HG03039 (cell line): ENCODE results near the gene CCDC157.

Experiments used
- ATAC-seq: cut with Tn5 transposase; IDR thresholded peaks from one replicate; pipeline ENCODE4 v1.9.1; 2021; ENCODE audit warnings: mild to moderate bottlenecking, moderate library complexity; ENCODE audit not compliant: unreplicated experiment

CCDC157 gene

DNA sequence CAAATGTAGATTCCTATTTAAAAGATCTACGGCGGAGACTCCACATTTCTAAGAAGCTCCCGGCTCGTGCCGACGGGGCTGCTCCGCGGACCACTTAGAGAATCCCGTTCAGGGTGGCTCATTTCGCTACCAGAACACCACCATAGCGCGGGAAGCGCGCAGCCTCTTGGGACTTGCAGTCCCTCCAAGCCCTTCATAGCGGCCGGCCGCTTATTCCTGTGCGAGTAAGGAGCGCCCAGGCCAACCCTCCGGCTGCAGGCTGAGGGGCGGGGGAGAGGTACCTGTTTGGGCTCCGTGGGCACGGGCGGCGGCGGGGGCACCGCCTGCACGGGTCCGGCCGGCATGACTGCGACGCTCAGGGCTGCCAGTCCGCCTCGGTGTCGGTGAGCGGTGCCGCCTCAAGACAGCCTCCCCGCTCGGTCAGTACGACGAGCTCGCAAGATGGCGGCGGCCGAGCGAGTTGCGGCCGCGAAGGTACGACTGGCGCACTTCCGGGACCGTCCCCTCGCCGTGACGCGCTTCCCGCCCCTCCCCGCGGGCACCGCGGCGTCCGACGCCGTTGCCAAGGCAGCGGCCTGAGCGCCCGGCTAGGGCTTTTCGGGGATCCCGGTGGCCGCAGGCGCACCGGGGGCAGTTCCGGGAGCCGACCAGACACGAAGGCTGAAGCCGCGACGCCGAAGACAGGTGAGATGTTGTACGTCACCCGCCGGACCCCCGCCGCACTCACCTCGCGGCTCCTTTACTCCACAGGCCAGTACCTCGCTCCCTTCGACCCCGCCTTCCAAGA, at the start of gene CCDC157, which contains the start of gene SF3A1:
Gene CCDC157, plus strand, starts transcription at position 559 of the 787 bp plus-strand sequence. CDS start 8,994 bp downstream, outside the sequence.
Gene SF3A1, minus strand, starts transcription at position 446 of the 787 bp plus-strand sequence. Its CDS starts 102 bp downstream, at position 344.
- peak; percentile 87 for ATAC-seq

DNA sequence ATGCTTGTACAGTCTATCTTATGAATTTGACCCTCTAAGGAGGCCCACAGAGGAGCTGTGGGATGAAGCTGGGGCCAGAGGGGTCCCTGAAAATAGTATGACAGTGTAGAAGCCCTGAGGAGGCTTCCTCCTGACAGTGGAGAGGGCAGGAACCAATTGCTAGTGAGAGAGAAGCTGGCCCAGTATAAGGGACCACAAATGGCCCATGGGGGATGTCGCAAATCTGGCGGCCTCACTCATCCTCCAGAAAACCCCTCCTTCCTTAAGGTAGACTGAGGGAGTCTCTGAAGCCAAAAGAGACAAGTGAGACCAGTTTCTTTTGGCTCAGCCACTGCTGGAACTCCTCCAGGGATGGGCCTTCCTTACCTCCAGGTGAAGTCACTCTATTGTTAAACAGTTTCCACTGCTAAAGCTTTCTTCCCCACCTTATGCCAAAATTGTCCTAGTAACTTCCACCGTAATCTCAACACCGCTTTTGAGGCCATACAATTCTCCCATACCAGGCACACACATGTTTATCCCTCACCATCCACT, 49.7 kb upstream of the CCDC157 start:
- ATAC-seq, result no peak

DNA sequence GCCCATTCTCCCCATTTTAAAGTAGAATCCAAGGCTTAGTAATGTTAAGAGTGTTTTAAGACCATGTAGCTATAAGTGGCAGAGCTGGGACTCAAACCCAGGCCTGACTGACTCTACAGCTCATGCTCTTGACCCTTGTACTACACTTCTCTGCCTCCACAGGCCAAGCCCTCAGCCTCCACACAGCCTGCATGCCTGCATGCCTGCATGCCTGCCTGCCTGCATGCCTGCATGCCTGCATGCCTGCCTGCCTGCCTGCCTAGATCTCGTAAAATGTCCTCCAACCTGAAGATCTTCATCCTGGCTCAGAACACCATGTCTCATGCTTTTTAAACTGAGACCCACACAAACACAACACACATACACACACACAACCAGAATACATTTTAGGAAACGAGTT, 48.7 kb upstream of the CCDC157 start:
- ATAC-seq, result no peak

DNA sequence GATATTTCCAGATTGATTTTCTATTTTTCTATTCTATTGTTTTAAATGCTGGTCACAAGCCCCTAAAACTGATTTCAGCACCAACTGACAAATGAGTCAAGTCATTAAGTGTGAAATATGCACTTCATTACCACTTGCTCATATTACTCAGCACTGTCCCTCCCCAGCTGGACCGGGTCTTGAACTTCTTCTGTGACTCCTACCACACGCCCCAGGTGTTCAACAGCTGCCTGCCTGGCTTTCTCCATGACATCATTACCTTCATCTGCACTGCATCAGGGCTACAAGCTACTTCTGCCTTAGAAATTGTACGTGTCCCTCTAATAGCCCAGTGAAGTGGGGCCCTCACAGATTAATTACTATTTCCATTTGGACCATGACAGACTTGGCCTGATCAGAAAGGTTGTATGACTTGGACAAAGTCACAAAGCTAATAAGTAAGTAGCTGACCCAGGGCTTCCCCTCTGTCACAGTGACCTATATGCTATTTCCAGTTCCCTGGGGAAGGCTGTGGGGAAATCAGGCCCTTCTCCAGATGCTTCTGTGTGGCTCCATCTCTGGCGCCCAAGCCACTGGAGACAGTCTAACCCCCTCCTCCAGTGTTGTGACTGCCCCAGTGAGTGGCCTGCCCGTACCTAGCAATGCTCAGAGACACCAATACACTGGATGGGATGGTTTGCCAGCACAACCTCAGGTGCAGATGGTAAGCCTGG, 48.1 kb upstream of the CCDC157 start:
- peak; percentile 38 for ATAC-seq

DNA sequence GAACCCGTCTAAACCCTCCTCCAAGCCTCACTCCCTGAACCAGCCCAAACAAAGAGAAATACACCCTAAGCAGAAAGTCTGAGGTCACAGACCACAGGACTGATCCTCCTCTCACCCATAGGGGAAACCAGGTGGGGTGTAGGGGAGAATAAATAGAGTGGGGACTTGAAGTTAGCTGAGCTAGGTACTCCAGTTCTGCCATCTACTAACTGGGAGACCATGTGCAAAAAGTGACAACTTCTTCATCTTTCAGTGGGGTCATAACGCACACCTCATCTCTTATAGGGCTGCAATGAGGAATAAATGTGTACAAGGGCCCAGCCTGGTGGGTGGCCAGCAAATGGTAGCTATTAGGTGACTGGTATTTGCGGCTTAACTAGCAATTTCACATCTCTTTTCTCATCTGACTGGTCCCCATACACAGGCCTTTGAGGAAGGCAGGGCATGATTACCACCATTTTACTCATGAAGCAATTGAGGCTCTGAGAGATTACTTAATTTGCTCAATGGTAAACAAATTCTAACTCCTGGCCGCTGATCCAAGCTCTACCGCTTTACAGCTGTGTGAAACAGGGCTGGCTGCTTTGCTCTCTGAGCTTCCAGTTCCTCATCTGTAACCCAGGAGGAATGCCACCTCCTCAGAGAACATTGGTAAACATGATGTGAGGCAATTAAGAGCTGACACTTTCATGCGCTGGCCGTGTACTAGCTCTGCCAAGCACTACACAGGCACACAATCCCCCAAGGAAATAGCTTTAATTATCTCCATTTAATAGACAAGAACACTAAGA, 46.7 kb upstream of the CCDC157 start:
- ATAC-seq, result no peak

DNA sequence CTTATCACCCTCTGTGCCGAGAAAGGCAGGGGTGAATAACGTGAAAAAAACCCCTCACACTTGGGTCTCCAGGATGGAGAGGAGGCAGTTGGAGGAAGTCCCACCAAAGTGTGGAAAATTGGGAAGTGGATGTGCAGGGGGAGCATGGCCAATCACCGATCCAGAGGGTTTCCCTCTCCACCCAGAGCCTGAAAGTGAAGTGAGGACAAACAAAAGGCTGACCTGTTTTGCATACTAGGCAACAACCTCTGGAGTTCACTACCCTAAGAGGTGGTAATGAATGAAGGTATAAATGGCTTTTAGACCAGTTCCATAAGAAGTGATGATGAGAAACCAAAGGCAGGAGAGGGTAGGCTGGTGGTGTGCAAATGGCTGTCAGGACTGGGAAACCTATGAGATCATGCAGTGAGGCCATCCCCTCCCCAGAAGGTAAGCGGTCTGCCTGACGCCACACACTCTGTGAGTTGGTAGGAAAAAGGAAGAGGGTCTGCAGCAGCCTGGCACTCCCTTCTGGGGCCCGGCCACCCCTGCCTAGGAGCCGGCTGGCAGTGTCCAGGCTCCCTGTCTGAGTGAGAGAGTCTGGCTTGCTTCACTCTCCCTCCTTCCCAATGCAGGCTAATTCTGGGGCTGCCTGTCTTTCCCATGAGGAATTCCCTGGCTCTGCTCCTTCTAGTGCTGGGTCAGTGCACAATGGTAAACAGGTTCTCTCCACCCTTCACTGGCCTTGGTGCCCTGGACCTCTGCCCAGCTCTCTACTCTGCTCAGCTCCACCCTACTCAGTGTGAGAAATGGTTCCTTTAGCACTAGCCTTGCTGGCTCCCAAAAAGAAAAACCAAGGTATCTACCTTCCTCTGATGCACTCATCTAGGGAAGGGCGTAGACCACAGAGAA, 45.7 kb upstream of the CCDC157 start:
- ATAC-seq, result no peak

DNA sequence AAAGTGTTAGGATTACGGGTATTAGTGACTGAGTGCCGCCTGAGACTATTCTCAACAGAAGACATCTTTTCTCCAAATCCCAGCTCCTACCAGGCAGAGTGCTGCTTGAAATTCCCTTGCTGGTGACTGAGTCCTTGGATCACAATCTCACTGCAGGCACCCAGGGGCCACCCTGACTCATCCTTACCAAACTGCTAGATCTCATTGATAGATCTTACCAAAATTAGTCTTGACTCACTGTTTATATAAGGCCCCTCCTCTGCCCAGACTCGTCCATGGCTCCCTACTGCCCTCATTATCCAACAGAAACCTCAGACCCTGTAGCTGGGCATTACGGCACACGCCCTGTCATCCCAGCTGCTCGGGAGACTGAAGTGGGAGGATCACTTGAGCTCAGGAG, 44.8 kb upstream of the CCDC157 start:
- no peak for ATAC-seq

DNA sequence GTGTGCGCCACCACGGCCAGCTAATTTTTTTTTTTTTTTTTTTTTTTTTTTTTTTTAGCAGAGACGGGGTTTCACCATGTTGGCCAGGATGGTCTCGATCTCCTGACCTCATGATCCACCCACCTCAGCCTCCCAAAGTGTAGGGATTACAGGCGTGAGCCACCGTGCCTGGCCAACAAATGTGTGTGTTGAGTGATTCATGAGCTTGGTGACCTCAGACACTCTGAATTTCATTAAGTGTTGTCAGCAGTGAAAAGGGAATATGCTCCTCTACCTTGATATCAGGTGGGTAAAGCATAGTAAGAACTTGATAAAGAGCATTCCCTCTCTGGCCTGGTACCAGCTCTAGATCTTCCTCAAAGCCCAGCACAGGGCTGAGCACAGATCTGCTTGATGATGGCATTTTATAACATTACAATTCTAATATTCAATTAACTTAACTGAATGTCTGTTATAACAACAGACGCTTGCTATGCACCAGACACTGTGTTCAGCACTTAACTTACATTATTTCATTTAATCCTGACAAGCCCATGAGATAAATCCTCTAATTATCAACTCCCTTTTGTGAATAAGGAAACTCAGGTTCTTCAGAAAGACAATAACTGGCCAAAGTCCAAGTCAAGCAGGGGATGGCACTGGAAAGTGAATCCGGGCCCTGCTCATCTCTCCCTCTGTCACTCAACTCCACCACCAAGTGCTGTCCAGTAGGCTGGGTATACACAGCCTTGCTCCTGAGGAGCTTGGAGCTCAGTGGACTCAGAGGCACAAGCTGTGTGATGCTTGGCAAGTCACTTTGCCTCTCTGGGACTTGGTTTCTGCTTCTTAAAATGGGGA, 43.1 kb upstream of the CCDC157 start:
- no peak for ATAC-seq

DNA sequence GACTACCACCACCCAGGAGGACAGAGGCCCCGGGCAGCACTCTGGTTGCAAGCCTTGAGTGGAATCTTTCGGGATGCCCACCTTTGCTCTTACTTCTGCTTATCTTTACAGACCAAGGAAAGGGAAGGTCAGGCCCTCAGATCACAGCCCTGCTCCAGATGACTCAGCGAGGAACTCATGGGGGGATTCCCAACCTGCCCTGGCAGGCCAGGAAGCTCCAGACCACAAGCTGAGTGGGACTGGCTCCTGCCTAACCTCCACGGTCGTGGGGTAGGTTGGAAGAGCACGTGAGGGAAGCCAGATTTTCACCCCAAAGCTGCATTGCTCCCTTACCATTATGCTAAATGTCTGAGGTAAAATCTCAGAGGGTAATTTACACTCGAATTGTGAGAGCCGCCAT, 41.9 kb upstream of the CCDC157 start:
- ATAC-seq, result no peak

DNA sequence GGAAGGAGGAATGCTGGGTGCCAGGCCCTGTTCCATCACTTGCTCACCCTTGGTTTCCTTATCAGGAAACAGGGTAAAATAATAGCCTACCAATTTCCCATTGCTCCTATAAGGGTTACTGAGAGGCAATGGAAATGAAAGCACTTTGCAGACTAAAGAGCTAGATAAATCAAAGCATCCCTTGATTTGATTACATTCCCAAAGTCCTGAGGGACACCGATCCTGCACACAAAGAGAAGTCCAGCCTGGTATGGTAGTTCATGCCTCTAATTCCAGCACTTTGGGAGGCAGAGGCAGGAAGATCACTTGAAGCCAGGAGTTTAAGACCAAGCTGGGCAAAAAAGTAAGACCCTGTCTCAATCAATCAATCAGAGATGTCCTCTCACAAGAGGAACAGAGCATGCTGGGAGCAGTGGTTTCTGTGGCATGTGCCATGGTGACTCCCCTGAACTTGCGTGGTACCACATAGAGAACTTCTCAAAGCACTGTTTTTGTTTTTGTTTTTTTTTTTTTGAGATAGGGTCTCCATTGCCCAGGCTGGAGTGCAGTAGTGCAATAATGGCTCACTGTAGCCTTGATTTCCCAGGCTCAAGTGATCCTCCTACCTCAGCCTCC, 40.7 kb upstream of the CCDC157 start:
- no peak for ATAC-seq

DNA sequence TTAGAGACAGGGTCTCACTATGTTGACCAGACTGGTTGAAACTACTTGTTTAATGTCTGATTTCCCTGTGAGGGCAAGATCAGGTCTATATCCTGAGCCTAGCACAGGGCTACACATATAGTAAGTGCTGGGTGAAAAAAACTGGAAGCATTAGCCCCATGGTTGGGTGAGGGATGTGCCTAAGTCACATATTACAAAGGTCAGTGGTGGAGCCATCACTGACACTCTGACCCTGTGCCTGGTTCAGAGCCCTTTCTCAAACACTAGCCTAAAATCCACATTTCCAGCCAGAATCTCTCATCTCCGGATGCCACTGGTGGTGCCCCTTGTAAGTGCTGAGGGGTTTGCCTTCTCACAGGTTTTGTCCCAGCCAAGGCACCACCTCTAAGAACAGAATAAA, 39.0 kb upstream of the CCDC157 start:
- ATAC-seq, result no peak

DNA sequence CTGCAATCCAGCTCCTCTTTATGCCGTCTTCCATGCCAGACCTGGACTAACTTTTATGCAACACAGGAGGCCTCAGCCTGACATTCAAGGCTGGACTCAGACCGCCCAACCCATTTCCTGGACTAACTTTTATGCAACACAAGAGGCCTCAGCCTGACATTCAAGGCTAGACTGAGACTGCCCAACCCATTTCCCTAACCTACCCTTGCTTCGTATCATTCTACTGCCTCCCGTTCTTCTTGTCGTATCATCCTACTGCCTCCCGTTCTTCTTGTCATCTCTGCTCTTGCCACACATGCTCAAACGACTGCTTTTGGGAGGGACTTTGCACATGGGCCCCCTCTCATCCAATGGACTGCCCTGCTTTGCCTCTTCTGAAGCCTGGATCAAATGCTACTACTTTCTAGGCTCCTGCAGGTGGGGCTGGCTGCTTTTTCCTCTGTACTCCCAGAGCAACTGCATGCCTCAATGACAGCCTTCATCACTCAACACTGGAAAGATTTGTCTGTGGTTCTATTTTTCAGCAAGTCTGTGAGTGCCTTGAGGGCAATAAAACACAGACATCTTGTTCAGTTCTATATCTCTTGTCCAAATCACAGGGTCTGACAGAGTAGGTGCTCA, 37.9 kb upstream of the CCDC157 start:
- no peak for ATAC-seq

DNA sequence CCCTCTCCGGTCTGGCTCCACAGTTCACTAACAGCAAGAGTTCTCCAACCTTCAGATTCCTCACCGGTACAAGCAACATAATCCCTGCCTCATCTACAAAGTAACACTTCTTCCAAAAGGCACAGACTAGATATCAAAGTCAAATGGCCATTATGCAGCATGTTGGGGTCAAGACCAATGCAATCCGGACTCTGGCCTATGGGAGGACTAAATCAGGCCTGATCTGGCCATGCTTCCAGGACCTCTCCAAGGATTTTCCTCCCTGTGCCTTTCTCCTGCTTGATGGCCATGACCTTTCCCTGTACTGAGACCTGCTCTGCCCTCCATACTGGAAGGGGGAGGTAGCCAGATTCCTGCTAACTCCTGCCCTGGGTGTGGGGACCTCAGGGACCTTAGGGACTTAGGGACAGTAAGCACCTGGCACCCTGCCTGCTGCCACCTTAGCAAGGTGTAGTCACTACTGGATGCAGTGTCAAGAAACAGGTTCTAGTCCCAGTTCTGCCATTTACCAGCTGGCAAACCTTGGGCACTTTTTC, 36.7 kb upstream of the CCDC157 start:
- ATAC-seq, result no peak

DNA sequence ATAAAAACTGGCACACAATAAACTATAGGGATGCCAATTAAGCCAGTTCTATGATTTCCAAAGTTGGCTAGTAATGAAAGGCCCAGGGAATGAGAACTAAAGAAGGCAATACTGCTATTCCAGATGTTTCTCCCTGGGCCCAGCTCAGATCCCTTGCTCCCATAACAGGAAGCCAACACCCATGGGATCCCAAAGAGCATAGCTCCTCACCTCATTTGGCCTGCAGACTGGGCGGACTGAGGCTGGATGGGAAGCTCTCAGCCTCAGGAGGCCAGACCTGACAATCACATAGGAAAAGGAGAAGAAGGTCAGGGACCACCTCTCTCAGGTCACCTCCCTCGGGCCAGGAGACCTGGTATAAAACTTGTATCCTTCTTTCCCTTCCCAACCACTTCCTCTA, 35.3 kb upstream of the CCDC157 start:
- no peak for ATAC-seq

DNA sequence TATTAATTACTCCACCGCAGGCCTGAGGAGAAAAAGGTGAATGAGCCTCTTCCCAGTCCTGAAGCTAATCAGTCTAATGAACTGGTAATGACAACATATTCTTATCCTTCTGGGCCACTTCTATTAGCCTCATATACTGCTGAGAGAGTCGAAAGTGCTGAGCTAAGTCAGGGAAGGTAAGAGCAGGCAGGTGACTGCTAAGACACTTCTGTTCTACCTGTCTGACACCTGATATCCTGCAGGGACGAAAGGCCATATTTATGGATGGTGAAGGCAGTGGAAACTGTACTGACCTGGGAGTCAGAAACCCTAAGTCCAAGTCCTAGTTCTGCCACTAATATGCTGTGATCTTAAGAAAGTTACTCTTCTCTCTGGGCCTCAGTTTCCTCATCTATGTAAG, 33.6 kb upstream of the CCDC157 start:
- no peak for ATAC-seq

DNA sequence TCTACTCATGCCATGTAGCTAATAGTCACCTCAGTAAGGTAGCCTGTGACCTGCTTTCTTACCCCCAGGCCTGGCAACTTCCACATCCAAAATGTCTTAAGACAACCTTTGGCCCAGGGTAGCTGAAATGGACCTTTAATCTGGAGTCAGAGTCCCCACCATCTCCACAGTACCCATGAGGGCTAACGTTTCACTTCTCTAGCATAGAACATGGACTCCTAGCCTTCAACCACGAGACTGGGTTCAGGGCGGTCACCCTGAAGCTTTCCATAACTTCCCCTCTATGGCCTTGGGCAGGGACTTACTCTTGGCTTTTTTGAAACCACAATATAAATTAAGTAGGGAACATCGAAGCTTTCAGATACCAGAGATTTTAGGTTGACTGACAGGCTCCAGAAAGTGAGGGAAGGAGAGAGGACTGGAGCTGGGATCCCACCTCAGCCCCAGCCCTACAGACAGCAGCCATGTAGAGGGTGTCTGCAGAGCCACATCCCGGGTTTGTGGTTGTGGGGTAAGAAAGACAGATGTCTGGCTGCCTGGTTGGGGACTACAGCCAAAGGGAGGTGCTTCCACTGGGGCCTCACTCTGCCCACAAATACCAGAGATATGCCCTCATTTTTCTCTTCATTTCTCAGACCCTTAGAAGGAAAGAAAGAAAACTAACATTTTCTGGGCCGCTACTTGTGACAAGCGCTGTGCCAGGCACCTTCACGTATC, 32.6 kb upstream of the CCDC157 start:
- no peak for ATAC-seq

DNA sequence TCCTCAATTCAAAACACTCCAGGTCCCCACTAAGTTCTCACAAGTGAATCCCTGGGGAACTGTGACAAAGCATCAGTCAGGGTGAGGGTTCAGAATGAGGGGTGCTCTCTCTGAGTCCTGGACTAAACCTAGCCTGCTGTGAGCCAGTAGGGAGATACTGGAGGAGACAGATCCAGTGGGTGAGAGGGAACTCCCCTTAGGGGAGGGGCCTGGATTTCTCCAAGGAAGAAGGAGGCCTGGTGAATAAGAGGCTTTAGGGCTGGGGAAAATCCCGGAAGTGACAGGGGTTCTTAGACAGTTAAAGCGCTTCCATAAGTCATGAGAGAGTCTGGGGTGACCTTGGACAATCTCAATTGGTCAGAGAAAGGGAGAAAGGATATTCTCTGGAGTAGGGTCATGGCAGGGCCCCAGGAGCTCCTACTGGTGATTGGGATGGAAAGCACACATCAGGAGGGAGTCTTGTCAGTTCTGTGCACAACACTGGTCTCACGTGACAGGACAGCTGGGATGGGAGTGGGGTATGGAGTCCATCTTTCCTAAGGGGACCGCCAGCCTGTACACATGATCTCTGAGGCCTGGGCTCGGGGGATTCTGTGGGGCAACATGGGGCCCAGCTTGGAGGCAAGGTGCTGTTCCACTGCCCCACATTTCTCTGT, 31.6 kb upstream of the CCDC157 start:
- ATAC-seq, result no peak
